Measurements from ENCODE around the gene LACTBL1.

The LACTBL1 gene

DNA sequence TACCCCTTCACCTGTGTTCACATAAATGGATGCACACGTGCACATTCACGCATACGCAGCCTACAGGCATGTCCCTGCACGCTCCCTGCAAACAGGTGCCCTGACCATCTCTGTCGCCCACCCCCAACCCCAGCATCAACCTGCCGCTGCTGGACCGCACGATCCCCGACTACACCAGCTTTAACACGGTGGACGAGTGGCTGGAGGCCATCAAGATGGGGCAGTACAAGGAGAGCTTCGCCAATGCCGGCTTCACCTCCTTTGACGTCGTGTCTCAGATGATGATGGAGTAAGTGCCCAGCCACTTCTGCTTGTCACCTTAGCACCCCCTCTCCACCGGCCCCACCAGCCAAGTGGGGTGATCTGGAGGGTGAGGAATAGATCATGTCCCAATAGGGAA, 60.4 kb downstream of the LACTBL1 start:
- no peak for DNase-seq

GRCh38 chr1:22910986-22911651, 61.5 kb downstream of the LACTBL1 start:
- no peak for DNase-seq

GRCh38 chr1:22910286-22910685, 62.4 kb downstream of the LACTBL1 start:
- no peak for DNase-seq

GRCh38 chr1:22908880-22909426, 63.7 kb downstream of the LACTBL1 start:
- DNase-seq = no peak

DNA sequence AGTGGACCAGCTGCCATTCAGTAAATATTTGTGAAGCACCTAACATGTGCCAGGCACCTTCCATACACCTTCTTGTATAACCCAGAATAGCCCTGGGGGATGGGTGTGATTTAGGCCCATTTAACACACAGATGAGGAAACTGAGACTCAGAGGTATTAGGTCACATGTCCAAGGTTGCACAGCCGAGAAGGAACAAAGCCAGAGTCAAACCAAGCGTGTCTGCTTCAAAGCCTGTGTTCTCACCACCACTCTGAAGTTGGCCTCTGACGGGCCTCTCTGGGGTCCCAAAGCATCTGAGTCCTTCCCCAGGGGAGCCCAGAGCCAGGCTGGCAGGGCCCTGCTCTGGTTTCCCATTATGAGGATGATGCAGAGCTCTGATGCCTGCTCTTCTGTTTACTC, 65.1 kb downstream of the LACTBL1 start:
- DNase-seq = no peak

DNA sequence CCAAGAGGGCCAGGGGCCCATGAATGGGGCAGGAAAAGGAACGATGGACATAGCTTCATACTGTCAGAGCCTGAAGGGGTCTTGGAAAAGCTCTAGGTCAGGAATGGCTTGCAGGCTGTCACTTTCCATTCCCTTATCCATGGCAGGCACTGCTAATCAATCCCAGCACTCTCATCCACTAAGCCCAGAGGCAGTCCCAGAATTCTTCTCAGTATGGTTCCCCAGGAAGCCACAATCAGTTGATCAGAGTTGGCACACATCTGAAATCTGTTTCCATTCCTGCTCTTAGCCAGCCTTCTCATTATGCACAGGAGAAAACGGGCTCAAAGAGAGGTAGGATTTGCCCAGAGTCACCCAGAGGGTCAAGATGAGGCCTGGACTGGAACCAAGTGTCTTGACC, 65.7 kb downstream of the LACTBL1 start:
- no peak for DNase-seq

- no peak for DNase-seq
Measured at GRCh38 chr1:22903113-22903512, 69.6 kb downstream of the LACTBL1 start.
